HG02759 (cell line): ENCODE results near the gene CPS1.

Experiments used
- ATAC-seq: cut with Tn5 transposase; IDR thresholded peaks from one replicate; pipeline ENCODE4 v1.9.1; 2021; ENCODE audit warnings: mild to moderate bottlenecking, moderate library complexity; ENCODE audit not compliant: unreplicated experiment

Gene CPS1

DNA sequence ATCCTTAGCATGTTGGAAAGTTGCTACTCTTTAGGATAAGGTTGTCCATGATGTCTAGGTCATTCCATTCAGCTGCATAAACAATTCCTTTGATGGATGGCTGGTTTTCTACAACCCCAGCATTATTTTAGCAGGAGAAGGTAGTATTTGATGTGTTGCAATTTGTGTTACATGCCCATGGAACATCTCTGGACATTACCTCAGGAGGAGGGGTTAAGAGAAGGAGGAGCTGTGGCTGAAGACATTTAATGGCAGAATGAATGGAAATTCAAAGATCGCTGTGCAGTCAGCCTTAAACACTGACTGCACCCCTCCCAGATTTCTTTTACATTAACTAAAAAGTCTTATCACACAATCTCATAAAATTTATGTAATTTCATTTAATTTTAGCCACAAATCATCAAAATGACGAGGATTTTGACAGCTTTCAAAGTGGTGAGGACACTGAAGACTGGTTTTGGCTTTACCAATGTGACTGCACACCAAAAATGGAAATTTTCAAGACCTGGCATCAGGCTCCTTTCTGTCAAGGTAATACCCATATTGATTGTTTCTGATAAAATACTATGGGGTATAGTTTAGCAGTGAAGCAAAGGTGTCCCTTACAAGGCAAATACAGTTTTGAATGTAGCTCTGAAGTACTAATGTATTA is at the start of gene CPS1:
TSS of gene CPS1 (plus strand) at position 271 of the 652 bp plus-strand sequence. CDS start at position 406, 135 bp downstream.
- no peak for ATAC-seq

DNA sequence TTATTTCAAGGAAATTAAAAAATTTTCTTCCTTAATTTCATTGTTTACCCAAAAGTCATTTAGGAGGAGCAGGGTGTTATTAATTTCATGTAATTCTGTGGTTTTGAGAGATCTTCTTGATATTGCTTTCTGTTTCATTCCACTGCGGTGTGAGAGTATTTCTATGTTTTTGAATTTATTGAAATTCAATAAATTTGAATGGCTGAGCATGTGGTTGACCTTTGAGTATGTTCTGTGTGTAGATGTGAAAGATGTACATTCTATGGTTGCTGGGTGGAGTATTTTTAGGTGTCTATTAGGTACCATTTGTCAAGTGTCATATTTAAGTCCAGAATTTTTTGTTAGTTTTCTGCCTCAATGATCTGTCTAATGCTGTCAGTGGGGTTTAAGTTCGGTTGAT is 40.5 kb upstream of the CPS1 start:
- no peak for ATAC-seq

DNA sequence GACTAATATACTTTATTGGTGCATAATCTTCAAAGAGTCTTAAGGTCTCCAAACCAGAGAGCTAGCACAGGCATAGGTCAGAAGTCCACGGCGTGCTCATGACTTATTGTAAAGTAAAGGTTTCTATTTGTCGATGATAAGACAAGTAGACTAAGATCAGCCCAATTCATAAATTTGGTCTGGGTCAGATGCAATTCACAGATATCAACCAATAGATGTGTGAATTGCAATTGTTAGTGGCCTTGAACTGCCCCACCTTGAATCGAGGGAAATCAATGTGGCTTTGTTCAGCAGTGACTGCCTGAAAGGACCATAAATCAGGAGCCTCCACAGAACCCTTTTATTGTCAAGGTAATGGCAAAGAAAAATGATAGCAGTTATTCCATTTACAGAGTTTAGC is 39.1 kb upstream of the CPS1 start:
- ATAC-seq = no peak

DNA sequence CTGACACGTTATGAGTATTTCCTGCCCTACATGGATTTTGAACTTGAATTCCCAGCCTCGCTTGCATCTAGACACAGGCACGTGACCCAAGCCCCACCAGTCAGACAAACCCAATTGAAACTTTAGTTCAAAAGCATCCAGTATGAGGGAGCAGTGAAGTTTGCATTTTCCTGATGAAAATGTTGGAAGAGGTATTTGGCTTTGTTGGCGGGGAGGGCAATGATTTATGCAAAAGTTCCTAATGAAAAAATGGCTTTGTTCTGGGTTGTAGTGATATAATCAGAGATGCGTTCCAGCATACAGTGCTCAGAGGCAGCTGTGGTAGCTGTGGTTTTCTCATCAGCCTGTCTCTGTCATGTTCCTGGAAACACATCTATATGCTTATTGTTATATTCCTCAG is 36.8 kb upstream of the CPS1 start:
- ATAC-seq = no peak

DNA sequence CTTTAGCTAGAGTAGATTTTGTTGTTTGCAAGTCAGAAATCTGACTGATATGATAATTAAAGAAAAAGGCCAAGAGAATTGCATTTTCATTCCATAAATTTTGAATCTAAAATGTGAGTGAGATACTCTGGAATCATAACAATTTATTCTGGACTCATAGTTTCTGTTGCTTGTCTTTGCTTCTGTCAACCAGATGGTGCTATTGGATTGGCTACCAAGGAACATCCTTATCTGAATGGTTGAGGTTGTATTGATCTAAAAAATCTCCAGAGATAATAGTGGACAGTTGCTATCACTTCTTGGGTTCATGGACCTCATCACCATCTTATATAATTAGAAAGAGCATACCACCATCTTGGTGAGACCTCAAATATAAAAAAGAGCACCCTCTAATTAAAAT is 34.0 kb upstream of the CPS1 start:
- no peak for ATAC-seq

DNA sequence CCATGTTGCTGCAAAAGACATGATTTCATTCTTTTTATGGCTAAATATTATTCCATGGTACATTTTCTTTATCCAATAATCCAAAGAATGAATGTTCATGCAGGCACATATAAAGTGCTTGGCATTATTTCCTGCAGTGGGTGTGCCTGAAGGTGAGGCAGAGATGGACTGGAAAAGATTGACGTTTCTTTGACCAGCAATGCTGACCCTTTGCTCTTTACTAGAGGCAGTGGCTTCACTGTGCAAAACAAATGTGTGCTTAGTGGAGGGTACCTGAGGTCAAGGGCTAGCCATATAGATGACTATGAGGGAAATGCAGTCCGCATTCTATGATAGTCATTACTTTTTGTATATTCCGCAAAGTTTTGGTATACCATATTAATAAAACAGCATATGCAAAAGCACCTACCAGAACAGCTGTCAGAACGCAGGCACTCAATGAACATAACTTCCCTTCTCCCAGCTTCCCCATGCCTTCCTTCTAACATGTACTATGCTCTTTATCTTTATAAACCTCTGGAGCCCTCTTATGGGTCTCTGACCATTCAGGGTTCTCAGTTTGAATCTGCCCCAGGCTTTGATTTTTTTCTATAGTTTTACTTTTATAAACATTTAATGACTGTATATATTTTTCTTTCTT is 32.6 kb upstream of the CPS1 start:
- ATAC-seq = no peak

DNA sequence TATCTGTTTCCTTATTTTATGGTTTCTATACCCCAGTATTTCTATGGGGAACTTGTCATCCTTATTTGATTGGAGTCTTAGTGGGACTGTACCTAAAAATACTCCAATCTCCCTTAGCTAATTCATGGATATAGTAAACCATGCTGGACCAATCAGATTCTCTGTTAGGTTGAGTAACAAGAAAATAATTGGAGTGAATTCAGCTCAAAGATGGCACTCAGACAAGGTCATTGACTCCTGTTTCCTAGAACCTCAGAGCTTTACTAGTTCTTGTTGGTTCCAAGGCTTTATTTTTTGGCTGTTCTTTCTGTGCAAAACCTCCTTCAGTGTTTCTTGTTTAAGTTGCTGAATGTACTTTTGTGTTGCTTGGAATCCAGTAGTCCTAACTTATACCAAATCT is 31.9 kb upstream of the CPS1 start:
- no peak for ATAC-seq

DNA sequence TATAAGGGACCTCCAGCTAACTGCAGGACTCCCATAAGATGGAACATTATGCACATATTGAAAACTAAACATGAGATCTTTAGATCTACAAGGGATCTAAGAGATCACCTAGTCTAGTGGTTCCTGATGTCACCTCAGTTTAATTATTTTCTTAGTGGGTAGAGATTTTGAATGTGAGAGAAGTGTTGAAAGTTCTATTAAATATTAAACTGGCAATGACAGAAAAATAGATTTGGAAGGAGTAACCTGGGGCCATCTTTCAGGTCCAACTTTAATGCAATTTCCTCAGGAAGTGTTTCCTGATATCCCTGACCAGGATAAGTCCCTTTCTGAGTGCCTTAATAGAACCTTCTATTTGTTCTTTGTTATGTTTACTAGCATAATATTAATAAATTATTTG is 29.1 kb upstream of the CPS1 start:
- no peak for ATAC-seq

DNA sequence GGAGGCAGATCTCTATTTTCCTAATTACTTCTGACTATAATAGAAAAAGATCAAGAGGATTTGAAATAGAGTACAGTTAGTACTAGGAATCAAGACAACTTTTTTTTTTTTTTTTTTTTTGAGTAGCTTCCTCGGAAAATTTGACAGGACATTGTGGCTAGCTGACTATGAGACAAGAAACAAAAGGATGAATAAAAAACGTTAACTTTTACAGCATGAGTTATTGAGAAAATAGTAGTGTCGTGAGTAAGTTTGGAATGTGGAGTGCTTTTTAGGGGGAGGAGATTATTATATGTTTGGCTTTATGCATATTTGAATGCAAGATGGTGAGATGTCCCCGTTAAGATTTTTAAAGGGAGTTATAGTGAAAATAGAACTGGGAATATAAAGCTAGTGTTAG is 27.7 kb upstream of the CPS1 start:
- ATAC-seq = no peak

DNA sequence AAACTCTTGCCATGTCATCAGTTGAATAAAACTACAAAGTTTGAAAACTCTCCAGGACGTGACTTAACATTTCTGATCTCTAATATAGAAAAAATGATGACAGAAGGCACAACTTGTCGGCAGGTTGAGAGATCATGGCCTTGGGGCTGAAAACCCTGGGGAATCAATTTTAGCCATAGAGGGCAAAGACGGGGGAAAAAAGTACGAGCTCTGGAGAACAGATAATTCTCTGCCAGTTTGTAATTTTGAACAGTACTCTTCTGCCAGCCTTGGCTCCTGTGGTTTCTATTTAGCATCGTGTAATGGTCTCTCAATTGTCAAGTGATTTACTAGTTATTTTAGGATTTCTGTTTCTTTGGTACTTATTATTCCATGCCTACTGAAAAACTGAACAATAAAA is 25.3 kb upstream of the CPS1 start:
- no peak for ATAC-seq

DNA sequence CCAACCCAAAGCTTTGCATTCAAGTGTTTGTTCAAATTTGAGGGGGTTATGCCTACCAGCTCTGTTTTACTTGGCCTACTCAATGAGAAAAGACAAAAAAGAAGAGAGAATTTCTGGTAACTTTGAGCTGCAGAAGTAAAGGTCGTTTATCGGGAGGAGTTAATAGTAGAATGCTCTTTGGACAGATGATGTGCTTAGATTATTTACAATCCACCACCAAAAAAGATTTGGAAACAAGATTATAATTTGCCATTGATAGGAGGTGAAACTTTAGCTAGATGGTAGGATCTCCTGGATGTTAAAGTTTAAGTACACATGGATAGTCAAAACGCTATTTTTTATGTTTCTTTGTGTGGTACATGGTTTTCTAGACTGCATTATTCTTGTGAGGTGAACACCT is 24.9 kb upstream of the CPS1 start:
- ATAC-seq = no peak

DNA sequence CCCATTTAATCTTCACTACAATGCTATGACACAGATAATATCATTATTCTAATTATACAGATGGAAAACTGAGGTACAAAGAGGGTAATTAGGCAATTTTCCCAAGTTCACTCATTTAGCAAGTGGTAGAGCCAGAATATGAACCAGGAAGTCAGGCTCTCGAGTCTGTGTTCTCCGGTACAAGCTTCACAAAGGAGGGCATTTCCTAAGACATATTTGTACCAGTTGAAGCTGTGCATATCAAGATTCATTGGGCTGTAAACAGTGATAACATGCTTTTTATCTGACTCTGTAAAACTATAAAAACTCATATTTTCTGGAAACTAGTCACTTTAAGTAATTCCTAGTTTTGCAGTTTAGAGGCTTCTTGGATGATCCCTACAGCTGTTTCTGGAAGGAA is 23.0 kb upstream of the CPS1 start:
- ATAC-seq = no peak

DNA sequence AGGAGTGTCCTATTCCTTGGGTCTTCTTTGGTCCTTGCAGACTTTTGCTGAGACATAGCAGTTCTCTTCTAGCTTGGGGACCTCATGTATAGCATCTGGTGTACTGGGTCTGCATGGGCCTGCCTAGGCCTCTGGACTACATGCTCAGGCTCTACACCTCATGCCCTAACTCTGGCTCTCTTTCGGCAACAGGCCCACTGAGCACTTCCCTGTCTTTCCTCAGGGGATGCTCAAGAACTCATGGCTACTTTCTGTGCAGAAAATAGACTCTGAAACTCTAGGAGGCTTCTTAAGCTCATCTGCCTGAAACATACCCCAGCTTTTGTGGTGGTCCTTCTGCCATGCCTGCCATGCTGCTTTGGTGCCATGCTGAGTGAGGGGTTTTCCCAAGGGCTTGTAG is 21.5 kb upstream of the CPS1 start:
- no peak for ATAC-seq

DNA sequence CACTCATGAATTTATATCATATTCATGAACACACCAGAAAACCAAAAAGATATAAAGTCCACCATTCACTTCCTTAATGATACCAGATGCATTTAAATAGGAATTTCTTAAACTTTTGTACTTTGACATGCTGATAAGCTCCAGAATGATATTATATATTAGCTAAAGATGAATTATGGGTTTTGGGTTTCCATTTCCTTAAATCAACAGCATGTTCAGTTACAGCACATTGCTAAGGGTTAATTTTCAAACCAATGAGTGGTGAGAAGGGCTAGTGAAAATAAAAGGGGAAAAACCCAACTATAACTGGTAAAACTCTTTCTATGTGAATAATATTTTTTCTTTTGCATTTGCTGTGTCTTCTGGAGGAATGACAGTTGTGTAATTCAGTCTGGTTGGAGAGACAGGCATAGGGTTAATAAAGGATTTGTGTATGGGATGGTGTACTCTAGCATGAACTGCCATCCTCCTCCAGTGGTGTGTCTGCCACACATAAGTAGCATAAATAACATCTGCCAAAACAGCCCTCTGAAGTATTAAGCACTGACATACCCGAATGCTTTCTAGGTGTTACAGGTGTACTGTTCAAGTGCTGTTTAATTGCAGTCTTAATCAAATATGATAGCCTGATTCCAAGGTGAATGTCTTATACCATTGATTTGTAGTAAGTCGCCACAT is 19.3 kb upstream of the CPS1 start:
- ATAC-seq = peak; percentile 75

DNA sequence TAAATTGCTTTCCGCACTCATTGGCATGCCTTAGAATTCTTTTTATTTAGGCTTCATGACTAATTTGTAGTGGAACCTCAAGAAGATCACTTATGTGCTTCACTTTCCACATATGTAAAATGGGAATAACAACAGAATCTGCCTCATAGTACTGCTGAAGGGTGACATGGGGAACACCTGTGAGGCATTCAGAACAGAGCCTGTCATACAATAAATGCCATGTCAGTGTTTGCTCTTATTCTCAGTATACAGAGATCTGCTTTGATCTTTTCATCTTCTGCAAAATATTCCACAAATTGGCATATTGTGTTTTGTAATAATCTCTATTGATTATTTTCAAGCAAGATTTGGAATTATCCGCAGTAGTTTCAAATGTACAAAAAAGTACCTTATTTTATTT is 17.4 kb upstream of the CPS1 start:
- ATAC-seq = no peak

DNA sequence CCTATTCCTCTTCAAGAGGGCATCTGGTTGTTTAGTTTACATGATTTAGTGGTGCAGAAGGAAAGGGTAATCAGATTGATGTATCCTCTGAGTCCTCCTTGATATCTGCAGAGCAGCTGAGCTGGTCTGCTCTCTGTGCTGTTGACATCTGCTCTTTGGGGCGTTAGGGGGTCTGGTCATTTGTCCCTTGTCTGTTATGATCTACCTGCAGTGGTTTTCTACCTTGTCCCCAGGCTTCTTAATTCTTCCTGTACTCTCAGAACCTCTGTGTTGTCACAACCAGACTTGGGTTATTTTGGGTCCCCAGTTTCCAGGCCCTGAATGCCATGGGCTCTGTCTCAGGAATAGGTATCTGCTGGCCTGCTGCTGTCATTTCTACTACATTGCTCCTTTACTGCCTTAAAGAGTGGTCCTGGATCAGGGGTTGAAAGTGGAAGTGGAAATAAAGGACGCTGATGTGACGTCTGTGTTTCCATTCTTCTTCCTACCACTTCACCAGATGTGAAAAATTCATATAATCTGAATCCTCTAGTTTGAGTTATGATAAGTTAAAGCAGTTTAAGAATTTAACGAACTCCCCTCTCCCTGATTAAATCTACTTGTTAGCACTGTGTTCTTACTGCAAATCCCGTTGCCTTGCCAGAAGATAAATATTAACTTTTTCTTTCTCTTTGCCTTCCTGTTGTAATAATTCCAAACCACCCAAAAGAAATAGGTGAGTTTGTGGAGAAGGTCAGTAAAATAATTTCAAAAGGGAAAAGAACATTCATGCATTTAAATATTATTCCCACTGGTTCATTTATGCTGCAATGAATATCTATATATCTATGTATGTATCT is 16.6 kb upstream of the CPS1 start:
- ATAC-seq = no peak

DNA sequence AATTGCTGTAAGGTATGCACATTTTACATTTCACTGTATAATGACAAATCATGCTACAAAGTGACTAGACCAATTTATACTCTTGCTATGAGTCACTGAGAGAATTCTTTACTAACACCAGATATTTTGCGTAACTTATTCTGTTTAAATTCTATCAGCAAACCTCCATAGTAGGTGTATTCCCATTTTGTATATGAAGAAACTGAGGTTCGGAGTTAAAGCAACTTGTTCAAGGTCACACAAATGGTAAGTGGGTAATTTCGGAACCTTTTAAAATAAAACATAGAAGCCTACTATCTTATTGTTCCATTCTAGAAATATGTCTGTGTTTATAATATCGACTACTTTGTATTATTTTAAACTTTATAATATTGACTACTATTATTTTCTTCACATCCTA is 15.9 kb upstream of the CPS1 start:
- ATAC-seq = no peak

DNA sequence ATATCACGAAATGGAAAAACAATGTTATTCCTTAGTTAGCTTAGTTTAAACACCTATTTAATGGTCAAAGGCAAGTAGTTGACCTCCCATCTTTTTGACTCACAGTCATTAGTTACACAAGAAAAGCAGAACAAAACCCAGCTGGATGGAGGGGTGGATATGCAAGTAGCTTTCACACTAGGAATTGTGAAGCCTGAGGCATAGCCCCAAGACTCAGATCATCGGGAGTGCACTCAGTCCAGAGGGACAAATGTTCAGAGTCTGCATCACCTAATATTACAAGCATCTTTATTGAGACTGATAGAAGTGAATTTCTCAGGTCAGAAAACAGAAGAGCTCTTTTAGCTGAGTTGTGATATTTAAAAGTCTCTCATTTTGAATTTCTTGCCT is 15.5 kb upstream of the CPS1 start:
- no peak for ATAC-seq

DNA sequence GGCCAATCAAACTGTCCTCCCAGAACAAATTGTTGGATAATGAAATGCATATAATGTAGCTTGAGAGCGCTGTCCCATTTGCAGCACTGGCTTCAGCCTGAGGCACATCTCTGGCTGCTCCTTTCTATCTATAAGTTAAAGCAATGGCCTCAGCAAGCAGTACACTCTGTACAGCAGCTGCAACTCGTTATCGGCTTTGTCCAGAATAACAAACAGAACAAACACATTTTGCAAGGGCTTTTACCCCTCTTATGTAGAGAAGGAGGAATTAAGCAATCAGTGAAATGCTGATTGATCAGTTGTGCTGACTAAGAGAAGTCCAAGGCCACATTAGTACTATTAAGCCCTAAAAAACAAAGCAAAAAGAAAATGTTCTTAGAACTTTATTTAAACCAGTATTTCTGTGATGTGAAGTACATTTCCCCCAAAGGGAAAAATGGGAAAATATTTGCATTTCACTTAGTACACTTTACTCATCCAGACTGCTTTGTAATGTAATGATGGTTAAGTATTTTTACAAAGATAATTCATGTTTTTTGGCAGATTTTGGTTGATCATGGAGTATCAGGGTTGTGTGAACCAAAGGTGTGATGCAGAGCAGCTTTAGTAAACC is 15.0 kb upstream of the CPS1 start:
- ATAC-seq = no peak

DNA sequence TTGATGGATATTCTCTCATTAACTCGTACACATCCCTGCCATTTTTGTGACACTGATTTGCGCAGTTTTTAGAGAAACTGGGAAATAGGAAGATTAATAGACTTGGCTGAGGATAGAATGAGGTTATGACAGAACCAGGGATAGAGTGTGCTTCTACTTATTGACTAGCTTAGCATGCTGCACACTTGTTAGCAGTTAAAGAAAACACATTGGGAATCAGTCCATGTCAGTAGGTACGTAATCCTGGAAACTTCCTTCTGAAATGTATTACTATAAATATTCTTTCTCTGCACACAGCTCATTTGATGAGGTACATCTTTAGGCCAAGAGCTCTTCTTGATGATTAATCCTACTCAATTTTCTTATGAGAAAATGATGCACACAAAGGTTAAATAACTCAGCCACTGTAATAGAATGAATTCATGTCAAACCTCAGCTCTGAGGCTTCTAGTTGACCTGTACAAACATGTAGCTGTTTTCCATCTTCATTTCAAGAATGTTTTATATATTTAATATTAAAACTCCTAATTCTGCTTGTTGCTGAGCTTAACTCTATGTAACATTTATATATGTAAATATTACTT is 12.3 kb upstream of the CPS1 start:
- no peak for ATAC-seq

DNA sequence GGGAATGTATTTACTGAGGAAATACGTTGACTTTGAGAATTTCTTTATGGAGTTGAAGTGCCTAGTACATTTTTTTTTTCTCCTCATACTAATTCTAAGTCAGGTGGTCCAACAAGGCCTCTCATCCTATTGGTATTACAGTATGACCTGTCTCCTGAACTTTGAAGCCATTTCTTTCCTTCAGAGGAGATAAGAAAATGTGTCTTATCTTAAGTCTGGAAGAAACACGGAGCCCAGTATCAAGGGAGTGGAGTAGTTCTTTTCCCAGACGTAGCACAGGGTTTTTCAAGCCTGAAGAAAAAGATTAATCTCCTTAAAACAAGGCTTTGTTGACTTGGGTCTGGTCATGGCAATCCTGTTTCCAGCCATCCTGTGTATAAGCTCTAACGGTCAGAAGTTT is 11.6 kb upstream of the CPS1 start:
- ATAC-seq = no peak
